ENCODE measurements around the gene CDK14.

Gene CDK14

GRCh38 chr7:91079487-91079886 is 483.4 kb downstream of the CDK14 start:
- DNase-seq, result no peak

DNA sequence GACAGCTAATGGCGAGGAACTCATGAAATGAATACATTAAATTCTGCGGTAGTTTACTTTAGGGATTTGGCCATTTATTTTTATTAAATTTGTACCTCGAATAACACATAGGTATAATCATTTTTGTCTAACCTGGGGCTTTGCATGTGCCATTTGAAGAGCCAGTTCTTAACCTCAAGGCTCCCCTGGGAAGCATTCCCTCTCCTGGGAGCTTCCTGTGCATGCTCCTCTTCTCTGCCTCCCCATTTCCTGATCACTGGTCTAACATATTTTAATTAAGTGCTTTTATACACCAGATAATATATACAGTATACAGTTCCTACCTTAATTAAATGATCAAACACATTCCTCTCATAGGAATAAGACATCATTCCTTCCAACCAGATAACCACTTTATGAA is 484.2 kb downstream of the CDK14 start:
- no peak for DNase-seq

DNA sequence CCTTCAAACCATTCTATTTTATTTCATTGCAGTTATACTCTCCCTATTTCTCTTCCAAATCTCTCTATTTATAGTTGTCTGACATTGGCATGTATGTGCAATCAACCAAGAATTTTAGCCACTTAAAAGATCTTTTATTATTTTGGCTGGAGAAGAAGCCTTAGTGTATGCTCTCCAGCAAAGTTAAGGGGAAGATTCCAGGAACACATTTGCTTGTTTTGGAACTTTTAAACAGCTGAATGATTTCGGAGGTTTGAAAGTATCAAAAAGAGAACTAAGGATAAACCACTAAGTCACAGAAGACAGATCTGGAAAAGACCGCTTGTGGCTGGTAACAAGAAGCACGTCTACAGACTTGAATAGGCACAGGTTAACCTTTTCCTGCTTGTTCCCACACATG is 485.9 kb downstream of the CDK14 start:
- DNase-seq, result no peak

DNA sequence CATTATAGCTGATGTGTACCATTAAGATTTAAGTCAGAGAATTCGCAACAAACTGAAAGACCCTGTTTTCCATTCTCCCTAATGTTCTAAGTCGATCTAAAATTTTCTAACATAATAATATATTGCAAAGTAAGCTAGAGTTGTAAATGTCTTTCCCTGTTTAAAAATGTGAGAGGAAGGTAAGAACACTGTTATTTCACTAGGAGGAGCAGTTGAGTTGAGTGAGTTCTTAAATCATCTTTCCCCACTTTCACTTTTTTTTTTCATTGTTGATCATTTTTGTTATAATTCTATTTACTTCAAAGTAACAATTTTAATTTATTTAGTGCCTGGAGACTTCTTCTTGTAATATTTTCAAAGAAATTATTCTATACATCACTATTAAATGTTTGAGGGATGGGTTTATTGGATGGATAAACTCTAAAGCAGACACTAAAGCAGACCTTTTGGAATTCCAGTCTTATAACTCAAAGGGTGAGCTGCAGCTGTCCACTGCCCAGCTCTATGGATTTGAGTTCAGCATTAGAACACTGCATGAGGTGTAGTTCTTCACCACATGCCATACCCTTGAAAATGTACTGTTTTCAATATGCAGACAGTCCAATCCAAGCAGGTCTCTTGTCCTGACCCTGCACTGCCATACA is 486.9 kb downstream of the CDK14 start:
- peak in 1 of 2 experiments; percentile 40 for DNase-seq

GRCh38 chr7:91083855-91084644 is 487.9 kb downstream of the CDK14 start:
- DNase-seq, result no peak

DNA sequence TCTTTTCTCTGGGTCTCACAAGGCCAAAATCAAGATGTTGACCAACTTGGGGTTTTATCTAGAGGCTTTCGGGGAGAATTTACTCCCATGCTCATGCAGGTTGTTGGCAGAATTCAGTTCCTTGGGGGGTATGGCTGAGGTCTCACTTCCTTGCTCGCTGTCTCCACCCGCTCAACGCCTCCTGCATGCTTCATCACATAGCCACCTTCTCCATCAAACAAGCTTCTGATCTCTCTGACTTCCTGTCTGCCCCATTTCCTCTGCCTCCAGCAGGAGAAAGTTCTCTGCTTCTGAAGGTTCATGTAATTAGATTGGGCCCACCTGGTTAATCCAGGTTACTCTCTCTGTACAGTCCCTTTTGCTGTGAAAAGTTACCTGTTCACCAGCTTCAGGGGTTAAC is 489.1 kb downstream of the CDK14 start:
- no peak for DNase-seq

DNA sequence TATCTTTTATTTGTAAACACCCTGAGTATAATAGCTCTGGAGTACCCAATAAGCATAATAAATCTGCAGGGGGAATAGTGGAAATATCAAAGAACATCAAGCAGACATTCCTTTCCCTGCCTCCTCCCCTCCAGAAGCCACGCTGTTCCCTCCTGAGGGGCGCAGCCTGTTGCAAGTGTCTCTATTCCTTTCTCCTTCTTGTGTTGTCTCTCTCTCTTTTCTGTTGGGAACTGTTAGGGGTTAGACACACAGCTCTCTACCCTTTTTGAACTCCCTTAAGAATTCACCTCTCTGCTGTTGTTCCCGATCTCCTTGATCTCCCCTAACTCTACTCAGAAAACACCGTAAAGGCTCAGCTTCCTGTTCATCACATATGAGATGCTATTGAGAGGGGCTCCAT is 490.1 kb downstream of the CDK14 start:
- DNase-seq, result no peak

- DNase-seq, result no peak
These were observed 492.0 kb downstream of the CDK14 start for GRCh38 chr7:91088156-91088555.

DNA sequence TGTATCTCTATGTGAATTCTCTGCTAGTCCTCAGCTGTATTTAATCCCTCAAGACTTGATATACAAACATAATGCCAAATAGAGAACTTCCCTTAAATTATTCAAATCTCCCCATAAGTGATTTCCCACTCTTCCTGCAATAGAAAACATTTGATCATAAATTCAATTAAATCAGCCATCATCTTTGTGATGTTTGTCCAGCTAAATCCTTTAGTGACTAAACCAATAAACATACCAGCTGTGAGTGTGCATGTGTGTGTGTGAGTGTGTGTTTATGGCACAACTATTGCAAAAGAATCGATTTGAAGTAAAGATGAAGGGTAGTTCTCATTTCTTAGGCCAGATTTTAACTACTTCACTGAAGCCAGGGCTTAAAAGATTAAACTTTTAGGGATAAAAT is 492.6 kb downstream of the CDK14 start:
- DNase-seq, result no peak

DNA sequence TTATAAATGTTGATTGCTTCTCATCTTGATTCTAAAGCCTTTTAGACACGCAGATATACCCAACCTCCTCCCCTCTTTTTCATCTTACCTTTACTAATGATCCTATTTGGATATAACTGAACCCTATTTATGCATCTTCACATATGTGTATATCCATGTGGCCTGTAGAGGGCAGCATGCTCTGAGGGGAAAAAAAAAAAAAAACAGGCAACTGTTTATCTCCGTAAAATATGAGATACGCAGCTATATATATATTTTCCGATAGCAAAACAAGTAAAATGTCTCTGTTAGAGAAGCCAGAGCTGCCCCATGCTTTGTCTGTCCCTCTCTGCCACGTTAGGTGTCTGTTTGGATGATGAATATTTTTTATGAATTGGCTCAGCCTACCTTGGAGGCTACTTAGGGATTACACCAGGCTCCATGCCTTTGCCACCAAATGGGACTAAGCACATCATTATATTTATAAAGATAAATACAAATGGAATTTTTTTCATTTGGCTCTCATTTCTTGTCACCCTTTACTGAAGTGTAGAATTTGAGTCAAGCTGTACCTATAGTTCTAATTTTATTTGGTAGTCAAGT is 493.4 kb downstream of the CDK14 start:
- DNase-seq, result peak in 1 of 2 experiments; percentile 15

DNA sequence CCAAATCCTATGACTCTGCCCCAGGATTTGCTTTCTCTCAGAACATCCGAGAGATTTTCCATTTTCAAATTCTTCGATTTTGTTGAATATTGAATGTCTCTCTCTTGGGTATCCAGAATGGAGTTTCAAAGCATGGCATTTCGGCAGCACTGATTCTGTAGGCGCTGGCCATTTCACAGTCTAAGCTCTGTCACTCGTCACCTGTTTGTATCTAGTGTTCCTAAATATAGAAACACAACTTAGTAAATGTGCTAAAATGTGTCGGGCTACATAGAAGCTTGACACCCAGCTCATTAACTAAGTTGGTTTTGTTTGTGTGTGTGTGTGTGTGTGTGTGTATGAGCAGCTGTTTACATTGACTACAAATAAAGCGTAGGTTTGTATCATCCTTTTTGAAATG is 494.6 kb downstream of the CDK14 start:
- DNase-seq, result no peak

GRCh38 chr7:91091631-91092030 is 495.5 kb downstream of the CDK14 start:
- no peak for DNase-seq

DNA sequence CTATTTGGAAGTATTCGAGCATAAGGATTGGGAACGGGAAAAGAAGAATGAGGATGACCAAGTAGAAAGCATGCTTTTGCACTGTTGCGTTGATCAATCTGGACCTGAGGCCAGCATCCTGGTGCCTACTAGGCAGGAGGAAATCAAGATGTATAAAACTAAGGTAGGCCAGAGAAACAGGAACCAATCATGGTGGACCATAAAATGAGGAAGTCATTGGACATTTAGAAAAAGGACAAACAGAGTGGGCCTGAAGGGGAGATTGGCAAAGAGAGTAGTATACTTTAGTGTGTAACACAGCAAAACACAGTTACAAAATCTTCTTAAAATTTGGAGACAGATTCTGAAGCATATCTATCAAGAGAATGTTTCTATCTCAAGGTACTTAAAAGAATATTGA is 497.1 kb downstream of the CDK14 start:
- no peak for DNase-seq

- no peak for DNase-seq
These were observed 502.4 kb downstream of the CDK14 start for GRCh38 chr7:91098566-91098965.

- DNase-seq, result no peak
These were observed 507.2 kb downstream of the CDK14 start for GRCh38 chr7:91103363-91103762.

DNA sequence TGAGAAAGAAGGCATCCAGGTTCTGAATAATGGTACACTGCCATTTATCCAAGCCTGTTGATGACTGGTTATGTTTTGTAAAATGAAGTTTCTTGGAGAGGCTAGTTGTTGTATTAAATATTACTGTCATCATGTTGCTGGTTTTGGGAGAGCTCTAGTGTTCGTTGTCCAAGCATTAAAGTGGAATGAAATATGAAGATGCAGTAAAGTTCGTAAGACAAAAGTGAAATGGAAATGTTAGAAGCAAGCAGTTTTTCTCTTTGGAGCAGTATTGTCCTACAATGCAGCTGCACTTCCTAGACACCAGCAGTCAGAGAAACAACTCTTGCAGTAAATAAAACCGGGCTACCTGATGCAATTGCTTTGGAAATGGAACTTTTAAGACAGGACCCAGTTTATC is 511.3 kb downstream of the CDK14 start:
- DNase-seq, result no peak

DNA sequence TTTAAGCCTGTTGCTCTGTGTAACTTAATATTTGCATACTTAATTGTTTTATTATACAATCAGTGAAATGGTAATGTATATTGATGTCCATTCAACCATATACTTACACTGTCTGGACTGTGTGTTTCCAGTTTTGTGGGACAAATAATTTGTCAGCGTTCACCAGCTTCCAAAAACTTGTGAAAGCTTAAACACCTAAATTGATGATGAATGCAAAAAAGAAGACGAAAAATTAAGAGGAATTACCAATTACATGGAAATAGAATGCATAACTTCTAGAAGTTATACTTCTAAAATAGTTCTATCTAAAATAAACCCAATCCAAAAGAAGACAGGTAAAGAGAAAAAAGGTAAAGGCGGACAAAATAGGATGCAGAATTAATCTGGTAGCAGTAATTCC is 513.1 kb downstream of the CDK14 start:
- DNase-seq, result no peak

DNA sequence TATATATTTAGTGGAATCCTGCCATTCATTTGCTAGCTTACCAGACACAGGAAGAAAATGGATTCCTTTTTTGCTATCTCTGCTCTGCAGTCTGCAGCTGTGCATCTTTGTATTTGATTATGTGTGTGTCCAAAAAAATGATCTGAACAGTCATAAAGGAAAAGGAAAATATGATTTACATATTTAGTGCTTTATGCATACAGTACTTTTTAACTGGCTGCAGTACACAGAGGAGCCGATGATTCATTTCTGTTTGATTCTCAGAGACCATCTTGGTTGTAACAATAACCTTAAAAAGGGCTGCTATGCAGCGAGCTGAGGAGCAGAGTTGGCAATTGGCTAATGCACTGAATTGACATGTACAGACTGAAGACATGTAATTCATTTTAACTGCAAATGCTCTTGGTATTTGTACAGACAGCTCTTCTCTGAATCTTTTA is 516.8 kb downstream of the CDK14 start:
- DNase-seq, result no peak

GRCh38 chr7:91114232-91114631 is 518.1 kb downstream of the CDK14 start:
- DNase-seq, result no peak

- DNase-seq, result no peak
These were observed 530.6 kb downstream of the CDK14 start for GRCh38 chr7:91126762-91127161.

DNA sequence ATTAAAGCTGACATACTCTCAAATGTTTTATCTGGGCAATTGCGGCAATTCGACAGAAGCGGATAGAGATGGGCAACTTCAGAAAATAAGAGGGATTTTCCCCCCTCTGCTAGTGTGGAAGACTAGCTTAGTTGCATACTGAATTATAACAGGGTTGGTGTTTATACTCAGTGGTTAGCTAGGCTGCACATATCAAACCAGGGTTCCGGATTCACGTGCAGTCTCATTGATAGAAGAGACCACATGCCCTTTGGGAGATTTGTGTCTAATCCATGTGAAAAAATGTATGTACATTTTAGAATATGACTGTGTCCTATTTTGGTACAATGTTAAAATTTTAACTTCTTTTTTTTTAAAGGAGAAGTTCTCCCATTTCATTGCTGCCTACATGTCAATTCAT is 531.2 kb downstream of the CDK14 start:
- no peak for DNase-seq

GRCh38 chr7:91127959-91128358 is 531.8 kb downstream of the CDK14 start:
- DNase-seq, result no peak

GRCh38 chr7:91128683-91129348 is 532.7 kb downstream of the CDK14 start:
- no peak for DNase-seq

GRCh38 chr7:91135300-91135699 is 539.2 kb downstream of the CDK14 start:
- DNase-seq, result no peak

Measured in SW 1271 (cell line).